Caco-2 (cell line): ENCODE results near the gene ERC1. TPM values are rescaled to one million over a fixed set of nuclear protein-coding genes. Genes with fewer than 3 reads are reported as not detected.

Experiments used
- BruUV-seq: library from RNA; stranded (reverse); fragments of 400-500 nt; replicated peaks from 2 replicates; lab custom pipeline; 2021; lab: Mats Ljungman, UMichigan
- CTCF ChIA-PET: fragments of 300-600 bp; sonication (Branson Sonifier 250); formaldehyde crosslinking; loops from one replicate; lab custom pipeline; 2022; ENCODE audit warnings: antibody characterized with exemption; lab: Charles Lee
- POLR2A ChIA-PET: fragments of 300-600 bp; sonication (Branson Sonifier 250); formaldehyde crosslinking; loops from one replicate; lab custom pipeline; 2022; ENCODE audit warnings: antibody characterized with exemption; lab: Charles Lee
- DNase-seq, 2 experiments: peaks; one replicate each; pipeline versions ENCODE4 v3.0.0 to v3.0.0-alpha.2; 2020 to 2022
- H3K27me3 ChIP-seq: replicated peaks from 2 replicates; pipeline ENCODE4 v1.6.0; 2011; ENCODE audit warnings: low read length; ENCODE audit not compliant: control insufficient read depth, insufficient read depth
- H3K36me3 ChIP-seq: 2 replicates; pipeline ENCODE4 v1.5.1; 2011; ENCODE audit warnings: low read length; ENCODE audit not compliant: control insufficient read depth, insufficient read depth
- H3K4me1 ChIP-seq: fragments of 250-450 bp; sonication (Bioruptor Pico); 2 replicates; pipeline ENCODE4 v1.5.1; 2020; ENCODE audit warnings: mild to moderate bottlenecking
- H3K4me3 ChIP-seq: 2 replicates; pipeline ENCODE4 v1.5.1; 2011; ENCODE audit warnings: low read depth, mild to moderate bottlenecking, control low read depth, low read length
- H3K9me3 ChIP-seq: fragments of 250-450 bp; sonication (Bioruptor Pico); 2 replicates; pipeline ENCODE4 v1.5.1; 2020; ENCODE audit warnings: mild to moderate bottlenecking, moderate library complexity
- H3K27ac Mint-ChIP-seq: one replicate; pipeline ENCODE4 v1.8.0; 2022; ENCODE audit warnings: mixed read lengths; ENCODE audit not compliant: unreplicated experiment
- H3K27me3 Mint-ChIP-seq: one replicate; pipeline ENCODE4 v1.8.0; 2022; ENCODE audit warnings: mixed read lengths; ENCODE audit not compliant: insufficient read depth, unreplicated experiment
- H3K36me3 Mint-ChIP-seq: one replicate; pipeline ENCODE4 v1.8.0; 2022; ENCODE audit warnings: mild to moderate bottlenecking, mixed read lengths; ENCODE audit not compliant: insufficient read depth, unreplicated experiment
- H3K4me1 Mint-ChIP-seq: one replicate; pipeline ENCODE4 v1.8.0; 2022; ENCODE audit warnings: low read depth, mixed read lengths; ENCODE audit not compliant: unreplicated experiment
- H3K4me3 Mint-ChIP-seq: one replicate; pipeline ENCODE4 v1.8.0; 2022; ENCODE audit warnings: mild to moderate bottlenecking, moderate library complexity, mixed read lengths; ENCODE audit not compliant: unreplicated experiment
- H3K9me3 Mint-ChIP-seq: one replicate; pipeline ENCODE4 v1.8.0; 2022; ENCODE audit warnings: mixed read lengths; ENCODE audit not compliant: unreplicated experiment
- CTCF ChIP-seq, 2 experiments: fragments of 200-600 bp in 1 of 2; IDR thresholded peaks; 1 replicate in 1 of 2; 2 replicates in 1 of 2; pipeline versions ENCODE4 v1.5.1 to v1.8.0; 2011 to 2022; ENCODE audit warnings: antibody characterized with exemption in 1 of 2, control low read depth in 1 of 2, inconsistent platforms in 1 of 2, low read depth in 1 of 2, low read length in 1 of 2, mild to moderate bottlenecking in 1 of 2, moderate library complexity in 1 of 2; ENCODE audit not compliant: insufficient read depth in 1 of 2, severe bottlenecking in 1 of 2, unreplicated experiment in 1 of 2
- intact Hi-C: fragments of 100-400 bp; cut with micrococcal nuclease; formaldehyde crosslinking; loops from one replicate; pipeline ENCODE4 v1.10.0; 2022; ENCODE audit not compliant: unreplicated experiment
- total RNA-seq: library from RNA; stranded (reverse); gene quantifications from 2 replicates; pipeline ENCODE4 v1.2.3, GENCODE V29; 2022

ERC1 gene
- total RNA-seq, 1 experiment from 2014 or later = 88.4 TPM

GRCh38 chr12:1302201-1302870, 311.3 kb downstream of the ERC1 start:
- Histone ChIP-seq H3K4me1 (no peaks in the 10 kb centered on the region), H3K4me3 (no peak overlapping the region), H3K36me3 (no peaks in the 10 kb centered on the region), H3K9me3 (no peaks in the 10 kb centered on the region), H3K27me3 (no peaks in the 10 kb centered on the region)
- Mint-ChIP-seq H3K4me3 (no peak overlapping the region), H3K36me3 (peaks cover 44% of the 10 kb centered on the region), H3K27me3 (no peaks in the 10 kb centered on the region), H3K9me3 (peaks cover 32% of the 10 kb centered on the region), H3K27ac (no peak overlapping the region), H3K4me1 (no peaks in the 10 kb centered on the region)
- ChIA-PET CTCF (interaction anchor here (1.3 kb wide), 1 partner anchor 184 kb away, joined by 5 read pairs; no protein-coding TSS in a partner anchor), POLR2A (no interaction called here)
- BruUV-seq = no TSS peak
- no peak for TF ChIP-seq CTCF (IDR thresholded peaks at IDR 0.05; ENCODE audit: insufficient read depth in 1 of 2, low read depth in 1 of 2, low read length in 1 of 2, severe bottlenecking in 1 of 2, unreplicated experiment in 1 of 2)
- intact Hi-C loops = no loop called here
- DNase-seq = no peak

- H3K27me3 ChIP-seq = no peaks in the 10 kb centered on the region
- peaks cover 6% of the 10 kb centered on the region for H3K9me3 Mint-ChIP-seq
- ChIA-PET CTCF (interaction anchor here (1.2 kb wide), 1 partner anchor 187 kb away, joined by 3 read pairs; no protein-coding TSS in a partner anchor), POLR2A (no interaction called here)
- no peaks in the 10 kb centered on the region for H3K9me3 ChIP-seq
- no peak for TF ChIP-seq CTCF (IDR thresholded peaks at IDR 0.05; ENCODE audit: insufficient read depth in 1 of 2, low read depth in 1 of 2, low read length in 1 of 2, severe bottlenecking in 1 of 2, unreplicated experiment in 1 of 2)
- H3K4me3 Mint-ChIP-seq = no peak overlapping the region
- no peaks in the 10 kb centered on the region for H3K4me1 ChIP-seq
- no peak for DNase-seq
- H3K36me3 ChIP-seq = no peaks in the 10 kb centered on the region
- no peak overlapping the region for H3K27ac Mint-ChIP-seq
- intact Hi-C loops = no loop called here
- no peak overlapping the region for H3K4me3 ChIP-seq
- H3K27me3 Mint-ChIP-seq = no peaks in the 10 kb centered on the region
- H3K4me1 Mint-ChIP-seq = peaks cover 7% of the 10 kb centered on the region
- no TSS peak for BruUV-seq
- peaks cover 20% of the 10 kb centered on the region for H3K36me3 Mint-ChIP-seq
Observed at GRCh38 chr12:1305063-1305434, 314.0 kb downstream of the ERC1 start.

- H3K36me3 Mint-ChIP-seq = peaks cover 11% of the 10 kb centered on the region
- TF ChIP-seq CTCF (IDR thresholded peaks at IDR 0.05; ENCODE audit: insufficient read depth in 1 of 2, low read depth in 1 of 2, low read length in 1 of 2, severe bottlenecking in 1 of 2, unreplicated experiment in 1 of 2) = no peak
- Histone ChIP-seq H3K27me3 (no peaks in the 10 kb centered on the region), H3K4me1 (peaks cover 2% of the 10 kb centered on the region; the same call in 1 of the 2 replicates), H3K9me3 (no peaks in the 10 kb centered on the region), H3K36me3 (no peaks in the 10 kb centered on the region), H3K4me3 (no peak overlapping the region)
- no peak overlapping the region for H3K4me3 Mint-ChIP-seq
- H3K4me1 Mint-ChIP-seq = peaks cover 12% of the 10 kb centered on the region
- no peaks in the 10 kb centered on the region for H3K27me3 Mint-ChIP-seq
- H3K27ac Mint-ChIP-seq = no peak overlapping the region
- no peaks in the 10 kb centered on the region for H3K9me3 Mint-ChIP-seq
- ChIA-PET CTCF (interaction anchor here (1.2 kb wide), 1 partner anchor 188 kb away, joined by 3 read pairs; no protein-coding TSS in a partner anchor), POLR2A (interaction anchor here (0.5 kb wide), 1 partner anchor 1570 kb away, joined by 3 read pairs; no protein-coding TSS in a partner anchor)
- no peak for DNase-seq
- BruUV-seq = no TSS peak
- intact Hi-C loops = no loop called here
Observed at GRCh38 chr12:1305791-1306500, 314.9 kb downstream of the ERC1 start.
